Uterus (tissue), 4 donors: Measurements from ENCODE around the gene HOXD10. TPM values are rescaled to one million over a fixed set of nuclear protein-coding genes. Genes with fewer than 3 reads are reported as not detected.

ENCODE experiments used
- DNase-seq, 2 donors: peaks; one replicate each; pipeline ENCODE4 v3.0.0-alpha.2; 2019 to 2020
- H3K27ac ChIP-seq, 2 donors: fragments of 200-600 bp; sonication (generic); 1 replicate in 1 of 2; 2 replicates in 1 of 2; pipeline ENCODE4 v1.5.1; 2016 to 2018
- H3K27me3 ChIP-seq, 2 donors: fragments of 200-600 bp; sonication (generic); one replicate each; pipeline ENCODE4 v1.5.1; 2018 to 2019; ENCODE audit warnings: control low read depth in 1 of 2
- H3K36me3 ChIP-seq, 2 donors: fragments of 200-600 bp; sonication (generic); one replicate each; pipeline ENCODE4 v1.5.1; 2019; ENCODE audit warnings: control low read depth in 1 of 2
- H3K4me1 ChIP-seq, 2 donors: fragments of 200-600 bp; sonication (generic); one replicate each; pipeline ENCODE4 v1.5.1; 2018 to 2019; ENCODE audit warnings: control low read depth in 1 of 2
- H3K4me3 ChIP-seq, 2 donors: fragments of 200-600 bp; sonication (generic); 1 replicate in 1 of 2; 2 replicates in 1 of 2; pipeline ENCODE4 v1.5.1; 2018 to 2019; ENCODE audit warnings: mild to moderate bottlenecking in 1 of 2
- H3K9me3 ChIP-seq, 2 donors: fragments of 200-600 bp; sonication (generic); one replicate each; pipeline ENCODE4 v1.5.1; 2019; ENCODE audit warnings: control low read depth in 1 of 2
- CTCF ChIP-seq, 4 experiments: fragments of 200-600 bp in 2 of 4; fragments of 450-650 bp in 2 of 4; sonication (generic) in 2 of 4; IDR thresholded peaks; one replicate each; pipeline ENCODE4 v1.5.1; 2016 to 2019; ENCODE audit warnings: antibody characterized with exemption in 4 of 4, mild to moderate bottlenecking in 2 of 4, moderate library complexity in 1 of 4
- POLR2A ChIP-seq, 2 donors: fragments of 450-650 bp; IDR thresholded peaks; one replicate each; pipeline ENCODE4 v1.6.1; 2016; ENCODE audit warnings: antibody characterized with exemption in 2 of 2, mild to moderate bottlenecking in 1 of 2, moderate library complexity in 1 of 2
- intact Hi-C: fragments of 100-400 bp; cut with DNase I; formaldehyde crosslinking; loops from one replicate; pipeline ENCODE4 v1.15.1; 2023; ENCODE audit warnings: low total_unique reads
- total RNA-seq, 4 donors: library from RNA; depleted of rRNA in 3 of 4; stranded (reverse); fragments of >200 nt in 3 of 4; gene quantifications; one replicate each; pipeline versions ENCODE4 v1.1.0 to v1.2.4, GENCODE V29; 2014 to 2023
- donor health status: DM: yes; HTN: yes; CAD: no.

The HOXD10 gene
- total RNA-seq, 4 donors from 2014 or later: 6.8 to 81.0 (median 53.6) TPM

GRCh38 chr2:176149939-176150583, 33.5 kb downstream of the HOXD10 start:
- intact Hi-C loops: no loop called here

GRCh38 chr2:176150584-176151441, 34.2 kb downstream of the HOXD10 start:
- no peak for TF ChIP-seq POLR2A (IDR thresholded peaks at IDR 0.05)
- no peak for TF ChIP-seq CTCF (IDR thresholded peaks at IDR 0.05)
- no peaks in the 10 kb centered on the region for H3K27me3 ChIP-seq
- H3K4me3 ChIP-seq: no peak overlapping the region
- H3K9me3 ChIP-seq: no peaks in the 10 kb centered on the region
- peaks cover 0 to 12% of the 10 kb centered on the region in 2 donors for H3K4me1 ChIP-seq
- intact Hi-C loops: no loop called here
- DNase-seq: no peak
- peak overlapping the region; percentile 75 to 83 for H3K27ac ChIP-seq
- no peaks in the 10 kb centered on the region for H3K36me3 ChIP-seq

More at GRCh38 chr2:176149939-176150583, 33.5 kb downstream of the HOXD10 start:
- no peaks in the 10 kb centered on the region for H3K36me3 ChIP-seq
- no peaks in the 10 kb centered on the region for H3K9me3 ChIP-seq
- H3K4me3 ChIP-seq: no peak overlapping the region
- H3K27me3 ChIP-seq: no peaks in the 10 kb centered on the region
- TF ChIP-seq POLR2A (IDR thresholded peaks at IDR 0.05): no peak
- no peak for TF ChIP-seq CTCF (IDR thresholded peaks at IDR 0.05)
- peaks cover 1 to 12% of the 10 kb centered on the region in 2 donors for H3K4me1 ChIP-seq
- H3K27ac ChIP-seq: peak overlapping the region; percentile 75 to 83
- no peak for DNase-seq

- no peak for DNase-seq
- TF ChIP-seq POLR2A (IDR thresholded peaks at IDR 0.05) (no peak), CTCF (IDR thresholded peaks at IDR 0.05) (no peak)
Measured at GRCh38 chr2:176151442-176152287, 35.1 kb downstream of the HOXD10 start, which contains the start of gene HOXD4. HOXD4 (plus strand) TSS chr2:176151550; CDS start chr2:176151634, 84 bp downstream.

GRCh38 chr2:176152350-176153181, 36.0 kb downstream of the HOXD10 start:
- peak overlapping the region; percentile 75 to 83 for H3K27ac ChIP-seq
- H3K9me3 ChIP-seq: no peaks in the 10 kb centered on the region
- H3K27me3 ChIP-seq: no peaks in the 10 kb centered on the region
- peaks cover 0 to 12% of the 10 kb centered on the region in 2 donors for H3K4me1 ChIP-seq
- no peak for DNase-seq
- TF ChIP-seq POLR2A (IDR thresholded peaks at IDR 0.05) (no peak), CTCF (IDR thresholded peaks at IDR 0.05) (no peak)
- peak overlapping the region; percentile 16 to 36 for H3K4me3 ChIP-seq
- no peaks in the 10 kb centered on the region for H3K36me3 ChIP-seq
- intact Hi-C loops: no loop called here

More at GRCh38 chr2:176151442-176152287, 35.1 kb downstream of the HOXD10 start, which contains the start of gene HOXD4:
- Histone ChIP-seq H3K27me3 (no peaks in the 10 kb centered on the region), H3K4me1 (peaks cover 0 to 12% of the 10 kb centered on the region in 2 donors), H3K27ac (peak within 1 kb of the TSS; percentile 75 to 83), H3K9me3 (no peaks in the 10 kb centered on the region), H3K36me3 (no peaks in the 10 kb centered on the region), H3K4me3 (peak within 1 kb of the TSS; percentile 16 to 36)
- intact Hi-C loops: no loop called here
